Left ventricle myocardium inferior (tissue), 1 donor: ENCODE data around the gene SLC44A5. TPM values are rescaled to one million over a fixed set of nuclear protein-coding genes. Genes with fewer than 3 reads are reported as not detected.

ENCODE experiments used
- DNase-seq: peaks from one replicate; pipeline ENCODE4 v3.0.0-alpha.2; 2020
- H3K27ac ChIP-seq: fragments of 200-600 bp; replicated peaks from 2 replicates; pipeline ENCODE4 v1.8.0; 2021
- H3K27me3 ChIP-seq: fragments of 200-600 bp; 2 replicates; pipeline ENCODE4 v1.8.0; 2021; ENCODE audit warnings: low read depth
- H3K36me3 ChIP-seq: fragments of 200-600 bp; 2 replicates; pipeline ENCODE4 v1.8.0; 2021
- H3K4me1 ChIP-seq: fragments of 200-600 bp; 2 replicates; pipeline ENCODE4 v1.8.0; 2021
- H3K4me3 ChIP-seq: fragments of 200-600 bp; 2 replicates; pipeline ENCODE4 v1.8.0; 2021; ENCODE audit warnings: mild to moderate bottlenecking, moderate library complexity
- H3K9me3 ChIP-seq: fragments of 200-600 bp; replicated peaks from 2 replicates; pipeline ENCODE4 v1.8.0; 2021
- intact Hi-C: fragments of 100-400 bp; cut with micrococcal nuclease; formaldehyde crosslinking; loops from one replicate; pipeline ENCODE4 v1.11.0; 2022
- total RNA-seq: library from RNA; stranded (reverse); fragmentation: NEBNext Ultra II Directional; extraction: Animal tissue kit (Norgen Biotek cat#: 25700); gene quantifications from one replicate; pipeline ENCODE4 v1.2.1, GENCODE V29; 2021
- TF ChIP-seq, protein P1 (sequence below): fragments of 200-600 bp; IDR thresholded peaks from 2 replicates; pipeline ENCODE4 v1.8.0; 2021; ENCODE audit warnings: antibody characterized with exemption, mild to moderate bottlenecking, borderline replicate concordance
- donor health status: DM: no; HTN: yes; CAD: no; lungs with severe emphysema.

SLC44A5 gene
- total RNA-seq, 1 donor from 2014 or later, result 0.58 TPM

GRCh38 chr1:75341537-75341936, 269.4 kb downstream of the SLC44A5 start:
- no peaks in the 10 kb centered on the region for H3K4me1 ChIP-seq
- H3K27me3 ChIP-seq, result no peaks in the 10 kb centered on the region
- H3K27ac ChIP-seq, result no peak overlapping the region
- intact Hi-C loops, result no loop called here
- H3K4me3 ChIP-seq, result no peak overlapping the region
- TF ChIP-seq, protein P1, sequence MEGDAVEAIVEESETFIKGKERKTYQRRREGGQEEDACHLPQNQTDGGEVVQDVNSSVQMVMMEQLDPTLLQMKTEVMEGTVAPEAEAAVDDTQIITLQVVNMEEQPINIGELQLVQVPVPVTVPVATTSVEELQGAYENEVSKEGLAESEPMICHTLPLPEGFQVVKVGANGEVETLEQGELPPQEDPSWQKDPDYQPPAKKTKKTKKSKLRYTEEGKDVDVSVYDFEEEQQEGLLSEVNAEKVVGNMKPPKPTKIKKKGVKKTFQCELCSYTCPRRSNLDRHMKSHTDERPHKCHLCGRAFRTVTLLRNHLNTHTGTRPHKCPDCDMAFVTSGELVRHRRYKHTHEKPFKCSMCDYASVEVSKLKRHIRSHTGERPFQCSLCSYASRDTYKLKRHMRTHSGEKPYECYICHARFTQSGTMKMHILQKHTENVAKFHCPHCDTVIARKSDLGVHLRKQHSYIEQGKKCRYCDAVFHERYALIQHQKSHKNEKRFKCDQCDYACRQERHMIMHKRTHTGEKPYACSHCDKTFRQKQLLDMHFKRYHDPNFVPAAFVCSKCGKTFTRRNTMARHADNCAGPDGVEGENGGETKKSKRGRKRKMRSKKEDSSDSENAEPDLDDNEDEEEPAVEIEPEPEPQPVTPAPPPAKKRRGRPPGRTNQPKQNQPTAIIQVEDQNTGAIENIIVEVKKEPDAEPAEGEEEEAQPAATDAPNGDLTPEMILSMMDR, result no peak
- no peaks in the 10 kb centered on the region for H3K36me3 ChIP-seq
- DNase-seq, result no peak
- H3K9me3 ChIP-seq, result no peaks in the 10 kb centered on the region

DNA sequence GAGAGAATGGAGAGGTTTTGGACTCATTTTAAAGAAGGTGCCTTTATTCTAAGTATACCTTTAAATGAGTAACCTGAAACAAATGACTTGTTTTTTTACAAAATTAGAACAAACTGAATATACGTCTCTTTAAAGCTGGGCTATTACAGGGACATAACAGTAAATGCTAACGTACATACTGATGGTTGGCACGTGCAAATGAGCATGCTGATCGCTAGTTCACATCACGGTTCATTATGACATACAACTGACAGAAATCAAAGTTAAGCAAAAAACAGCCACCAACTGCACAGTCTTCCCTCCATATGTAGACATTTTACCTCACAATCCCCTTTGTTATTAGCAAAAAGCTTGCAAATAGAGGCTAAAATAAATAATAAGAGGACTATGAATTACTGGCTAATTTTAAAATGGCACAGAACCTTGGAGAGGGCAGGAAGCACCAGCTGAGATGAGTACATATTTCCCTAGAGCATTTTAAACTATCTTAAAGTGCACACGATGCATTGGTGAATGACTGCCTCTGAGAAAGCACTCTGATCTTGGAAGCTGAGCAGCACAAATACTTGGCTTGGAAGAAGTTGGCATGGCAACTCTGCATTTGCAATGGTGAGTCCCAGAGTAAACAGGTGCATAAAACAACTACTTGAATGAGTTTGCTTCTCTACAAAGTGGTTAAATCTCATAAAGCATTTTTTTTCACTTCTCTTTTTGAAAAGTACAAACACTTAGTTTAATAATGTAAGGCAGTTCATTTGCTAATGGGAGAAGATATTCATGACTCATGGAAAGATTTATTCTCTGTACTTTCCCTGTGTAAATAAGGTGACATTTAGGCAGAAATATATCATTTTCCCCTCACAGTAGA, 272.1 kb downstream of the SLC44A5 start:
- no peaks in the 10 kb centered on the region for H3K9me3 ChIP-seq
- H3K4me1 ChIP-seq, result no peaks in the 10 kb centered on the region
- H3K27me3 ChIP-seq, result no peaks in the 10 kb centered on the region
- no peak overlapping the region for H3K27ac ChIP-seq
- H3K4me3 ChIP-seq, result no peak overlapping the region
- DNase-seq, result no peak
- no peaks in the 10 kb centered on the region for H3K36me3 ChIP-seq
- intact Hi-C loops, result no loop called here
- TF ChIP-seq, protein P1, result no peak

GRCh38 chr1:75334876-75335389, 276.0 kb downstream of the SLC44A5 start:
- Histone ChIP-seq H3K4me1 (no peaks in the 10 kb centered on the region), H3K9me3 (no peaks in the 10 kb centered on the region), H3K4me3 (no peak overlapping the region), H3K27ac (no peak overlapping the region), H3K27me3 (no peaks in the 10 kb centered on the region), H3K36me3 (no peaks in the 10 kb centered on the region)
- TF ChIP-seq, protein P1, result no peak
- no peak for DNase-seq
- intact Hi-C loops, result no loop called here

DNA sequence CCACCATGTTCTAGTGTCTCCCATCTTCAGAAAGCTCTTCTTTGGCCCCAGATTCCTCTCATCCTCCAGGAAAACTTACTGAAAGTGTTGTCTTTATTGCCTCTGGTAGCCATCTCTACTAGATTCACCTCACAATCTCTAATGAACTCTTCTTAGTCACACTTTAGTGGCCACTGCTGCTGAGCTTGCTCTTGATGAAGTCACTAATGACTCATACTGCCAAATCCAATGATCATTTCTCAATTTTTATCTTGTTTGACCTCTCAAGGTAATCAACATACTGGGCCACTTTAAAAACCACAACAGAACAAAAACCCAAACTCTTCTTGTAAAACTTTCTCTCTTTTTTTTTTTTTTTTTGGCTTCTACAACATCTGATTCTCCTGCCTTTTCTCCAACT, 280.3 kb downstream of the SLC44A5 start:
- TF ChIP-seq, protein P1, result no peak
- no peaks in the 10 kb centered on the region for H3K36me3 ChIP-seq
- H3K4me1 ChIP-seq, result no peaks in the 10 kb centered on the region
- intact Hi-C loops, result no loop called here
- H3K27me3 ChIP-seq, result no peaks in the 10 kb centered on the region
- no peak for DNase-seq
- H3K27ac ChIP-seq, result no peak overlapping the region
- H3K4me3 ChIP-seq, result no peak overlapping the region
- H3K9me3 ChIP-seq, result no peaks in the 10 kb centered on the region

DNA sequence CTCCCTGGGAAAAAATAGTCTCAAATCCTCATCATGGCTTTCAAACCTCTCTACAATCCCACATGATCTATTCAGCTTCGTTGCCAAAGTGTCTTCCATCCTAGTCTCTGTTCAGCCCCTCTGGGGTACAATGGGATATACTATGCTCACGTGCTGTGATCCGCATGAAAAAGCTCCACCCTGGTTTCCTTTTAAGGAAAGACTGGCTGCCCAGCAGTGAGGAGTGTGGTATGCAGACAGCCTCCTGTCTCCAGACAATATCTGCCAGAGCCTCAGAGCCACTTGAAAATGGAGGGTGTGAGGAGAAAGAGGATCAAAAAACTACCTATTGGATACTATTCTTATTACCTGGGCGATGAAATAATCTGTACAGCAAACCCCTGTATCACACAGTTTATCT, 282.2 kb downstream of the SLC44A5 start:
- Histone ChIP-seq H3K4me3 (no peak overlapping the region), H3K4me1 (no peaks in the 10 kb centered on the region), H3K27ac (no peak overlapping the region), H3K27me3 (no peaks in the 10 kb centered on the region), H3K36me3 (no peaks in the 10 kb centered on the region), H3K9me3 (no peaks in the 10 kb centered on the region)
- intact Hi-C loops, result no loop called here
- TF ChIP-seq, protein P1, result no peak
- no peak for DNase-seq
